ENCODE results near the gene NUMBL. TPM values are rescaled to one million over a fixed set of nuclear protein-coding genes. Genes with fewer than 3 reads are reported as not detected.
A peak's percentile ranks its signal among the peaks of the same experiment; 100 is the strongest.

The NUMBL gene
- total RNA-seq, 4 donors from 2014 or later = 18.8 to 90.5 (median 44.3) TPM

DNA sequence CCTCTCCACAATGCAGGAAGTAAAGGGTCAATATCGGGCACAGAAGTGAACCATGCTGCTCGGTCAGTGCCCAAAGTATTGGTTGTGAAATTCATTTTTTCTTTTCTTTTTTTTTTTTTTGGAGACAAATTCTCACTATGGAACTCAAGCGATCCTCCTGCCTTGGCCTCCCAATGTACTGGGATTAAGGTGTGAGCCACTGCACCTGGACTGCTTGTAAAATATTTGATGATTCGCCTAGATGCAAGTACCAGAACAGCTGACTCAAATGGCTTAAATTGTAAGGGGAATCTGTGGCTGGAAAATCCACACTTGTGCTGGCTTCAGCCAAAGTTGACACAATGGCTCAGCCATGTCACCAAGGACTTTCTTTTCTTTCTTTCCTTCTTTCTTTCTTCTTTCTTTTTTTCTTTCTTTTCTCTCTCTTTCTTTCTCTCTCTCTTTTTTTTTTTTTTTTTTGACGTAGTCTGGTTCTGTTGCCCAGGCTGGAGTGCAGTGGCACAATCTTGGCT is 43.7 kb downstream of the NUMBL start:
- DNase-seq = no peak
- H3K36me3 ChIP-seq = no peaks in the 10 kb centered on the region
- no peak for TF ChIP-seq POLR2A (IDR thresholded peaks at IDR 0.05)
- TF ChIP-seq, protein P1, sequence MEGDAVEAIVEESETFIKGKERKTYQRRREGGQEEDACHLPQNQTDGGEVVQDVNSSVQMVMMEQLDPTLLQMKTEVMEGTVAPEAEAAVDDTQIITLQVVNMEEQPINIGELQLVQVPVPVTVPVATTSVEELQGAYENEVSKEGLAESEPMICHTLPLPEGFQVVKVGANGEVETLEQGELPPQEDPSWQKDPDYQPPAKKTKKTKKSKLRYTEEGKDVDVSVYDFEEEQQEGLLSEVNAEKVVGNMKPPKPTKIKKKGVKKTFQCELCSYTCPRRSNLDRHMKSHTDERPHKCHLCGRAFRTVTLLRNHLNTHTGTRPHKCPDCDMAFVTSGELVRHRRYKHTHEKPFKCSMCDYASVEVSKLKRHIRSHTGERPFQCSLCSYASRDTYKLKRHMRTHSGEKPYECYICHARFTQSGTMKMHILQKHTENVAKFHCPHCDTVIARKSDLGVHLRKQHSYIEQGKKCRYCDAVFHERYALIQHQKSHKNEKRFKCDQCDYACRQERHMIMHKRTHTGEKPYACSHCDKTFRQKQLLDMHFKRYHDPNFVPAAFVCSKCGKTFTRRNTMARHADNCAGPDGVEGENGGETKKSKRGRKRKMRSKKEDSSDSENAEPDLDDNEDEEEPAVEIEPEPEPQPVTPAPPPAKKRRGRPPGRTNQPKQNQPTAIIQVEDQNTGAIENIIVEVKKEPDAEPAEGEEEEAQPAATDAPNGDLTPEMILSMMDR (IDR thresholded peaks at IDR 0.05) = no peak
- peaks cover 7 to 12% of the 10 kb centered on the region in 2 donors for H3K4me1 ChIP-seq
- no peaks in the 10 kb centered on the region for H3K9me3 ChIP-seq
- peak overlapping the region; percentile 88 to 92 for H3K27ac ChIP-seq
- no peaks in the 10 kb centered on the region for H3K27me3 ChIP-seq
- H3K4me3 ChIP-seq = no peak overlapping the region
- intact Hi-C loops (cut with DNase I; ENCODE audit: low total_unique reads) = no loop called here

DNA sequence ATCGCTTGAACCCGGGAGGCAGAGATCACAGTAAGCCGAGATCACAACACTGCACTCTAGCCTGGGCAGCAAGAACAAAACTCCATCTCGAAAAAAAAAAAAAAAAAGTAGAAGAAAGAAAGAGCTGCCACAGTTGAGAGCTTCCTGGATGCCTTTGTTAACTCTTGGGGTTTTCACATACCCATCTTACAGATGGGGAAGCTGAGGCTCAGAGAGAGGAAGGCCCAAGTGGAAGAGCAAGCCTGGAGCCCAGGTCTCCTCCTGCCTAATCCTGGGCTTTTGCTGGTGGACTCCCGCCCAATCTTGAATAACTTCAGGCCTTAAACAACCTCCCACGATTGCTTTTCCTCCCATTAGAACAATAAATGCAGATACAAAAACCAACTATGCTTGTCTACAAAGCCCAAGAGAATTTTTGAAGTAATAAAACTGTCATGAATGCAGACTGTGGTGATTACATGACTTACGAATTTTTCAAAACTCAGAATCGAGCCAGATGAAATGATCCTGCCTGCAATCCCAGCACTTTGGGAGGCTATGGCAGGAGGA is 47.6 kb downstream of the NUMBL start:
- Histone ChIP-seq H3K27ac (peak overlapping the region; percentile 75 to 92), H3K4me1 (peaks cover 7 to 12% of the 10 kb centered on the region in 2 donors), H3K36me3 (no peaks in the 10 kb centered on the region), H3K27me3 (no peaks in the 10 kb centered on the region), H3K4me3 (no peak overlapping the region), H3K9me3 (no peaks in the 10 kb centered on the region)
- intact Hi-C loops (cut with DNase I; ENCODE audit: low total_unique reads) = no loop called here
- TF ChIP-seq, protein P1 (IDR thresholded peaks at IDR 0.05) = no peak
- TF ChIP-seq POLR2A (IDR thresholded peaks at IDR 0.05) = no peak
- DNase-seq = no peak

DNA sequence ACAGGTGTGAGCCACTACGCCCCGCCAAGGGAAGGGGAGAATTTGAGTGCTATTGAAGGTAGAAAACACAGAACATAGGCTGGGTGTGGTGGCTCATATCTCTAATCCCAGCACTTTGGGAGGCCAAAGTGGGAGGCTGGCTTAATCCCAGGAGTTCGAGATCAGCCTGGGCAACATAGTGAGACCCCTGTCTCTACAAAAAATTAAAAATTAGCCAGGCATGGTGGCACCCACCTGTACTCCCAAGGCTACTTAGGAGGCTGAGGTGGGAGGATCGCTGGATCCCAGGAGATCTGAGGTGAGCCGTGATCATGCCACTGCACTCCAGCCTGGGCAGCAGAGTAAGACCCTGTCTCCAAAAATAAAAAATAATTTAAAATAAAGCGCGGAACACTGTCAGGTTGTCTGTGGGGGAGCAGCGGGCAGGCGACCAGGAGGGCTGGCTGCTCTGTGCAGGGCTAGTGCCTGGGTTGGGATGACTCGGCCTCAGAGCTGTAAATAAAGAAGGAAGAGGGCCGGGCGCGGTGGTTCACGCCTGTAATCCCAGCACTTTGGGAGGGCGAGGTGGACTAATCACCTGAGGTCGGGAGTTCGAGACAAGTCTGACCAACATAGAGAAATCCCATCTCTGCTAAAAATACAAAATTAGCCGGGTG is 48.3 kb downstream of the NUMBL start:
- H3K4me3 ChIP-seq = no peak overlapping the region
- H3K27me3 ChIP-seq = no peaks in the 10 kb centered on the region
- no peaks in the 10 kb centered on the region for H3K9me3 ChIP-seq
- peak overlapping the region; percentile 75 to 92 for H3K27ac ChIP-seq
- DNase-seq = no peak
- intact Hi-C loops (cut with DNase I; ENCODE audit: low total_unique reads) = no loop called here
- no peaks in the 10 kb centered on the region for H3K36me3 ChIP-seq
- H3K4me1 ChIP-seq = peaks cover 7 to 12% of the 10 kb centered on the region in 2 donors
- TF ChIP-seq POLR2A (IDR thresholded peaks at IDR 0.05) = no peak
- TF ChIP-seq, protein P1 (IDR thresholded peaks at IDR 0.05) = no peak

- Histone ChIP-seq H3K9me3 (no peaks in the 10 kb centered on the region), H3K36me3 (no peaks in the 10 kb centered on the region), H3K27ac (peak overlapping the region; percentile 75 to 92), H3K4me3 (no peak overlapping the region), H3K27me3 (no peaks in the 10 kb centered on the region), H3K4me1 (peaks cover 7% of the 10 kb centered on the region in 2 donors)
- intact Hi-C loops (cut with DNase I; ENCODE audit: low total_unique reads) = no loop called here
- no peak for TF ChIP-seq POLR2A (IDR thresholded peaks at IDR 0.05)
- TF ChIP-seq, protein P1 (IDR thresholded peaks at IDR 0.05) = no peak
- peak in 1 of 2 donors; percentile 37 for DNase-seq
Measured at GRCh38 chr19:40641281-40641680, 49.2 kb downstream of the NUMBL start.

GRCh38 chr19:40640744-40641143 is 49.7 kb downstream of the NUMBL start:
- Histone ChIP-seq H3K27me3 (no peaks in the 10 kb centered on the region), H3K4me3 (no peak overlapping the region), H3K9me3 (no peaks in the 10 kb centered on the region), H3K4me1 (peaks cover 7% of the 10 kb centered on the region in 2 donors), H3K27ac (peak overlapping the region; percentile 75 to 92), H3K36me3 (no peaks in the 10 kb centered on the region)
- intact Hi-C loops (cut with DNase I; ENCODE audit: low total_unique reads) = no loop called here
- TF ChIP-seq, protein P1 (IDR thresholded peaks at IDR 0.05) = no peak
- no peak for TF ChIP-seq POLR2A (IDR thresholded peaks at IDR 0.05)
- DNase-seq = peak in 1 of 2 donors; percentile 53
